Amniotic epithelial cell (primary cell): ENCODE results near the gene DAPK1.

Experiments
- DNase-seq: peaks from one replicate; pipeline ENCODE4 v3.0.0-alpha.2; 2010; ENCODE audit warnings: low read depth

The DAPK1 gene

DNA sequence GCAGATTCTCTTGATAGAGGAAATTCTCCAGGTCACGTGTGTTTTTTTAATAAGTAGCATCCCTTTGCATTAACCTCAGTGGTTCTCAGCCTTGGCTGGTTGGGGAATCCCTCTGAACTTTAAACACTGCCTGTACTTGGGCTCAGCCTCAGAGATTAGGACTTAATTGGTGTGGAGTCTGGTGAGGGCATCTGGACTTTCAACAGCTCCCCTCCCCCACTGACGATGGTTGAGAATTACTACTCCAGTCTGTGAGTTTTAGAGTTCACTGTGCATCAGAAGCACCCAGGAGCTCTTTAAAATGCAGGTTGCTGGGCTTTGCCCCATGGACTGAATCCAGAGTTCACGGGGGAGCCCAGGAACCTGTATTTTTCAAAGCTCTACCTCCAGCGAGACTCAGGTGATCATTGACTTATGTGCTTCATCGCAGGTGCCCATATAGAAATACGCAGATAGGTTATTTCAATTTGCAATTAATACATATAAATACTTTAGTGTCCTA is 71.4 kb downstream of the DAPK1 start:
- DNase-seq, result peak; percentile 39

- peak; percentile 78 for DNase-seq
These were observed 71.9 kb downstream of the DAPK1 start for GRCh38 chr9:87569518-87569917.

DNA sequence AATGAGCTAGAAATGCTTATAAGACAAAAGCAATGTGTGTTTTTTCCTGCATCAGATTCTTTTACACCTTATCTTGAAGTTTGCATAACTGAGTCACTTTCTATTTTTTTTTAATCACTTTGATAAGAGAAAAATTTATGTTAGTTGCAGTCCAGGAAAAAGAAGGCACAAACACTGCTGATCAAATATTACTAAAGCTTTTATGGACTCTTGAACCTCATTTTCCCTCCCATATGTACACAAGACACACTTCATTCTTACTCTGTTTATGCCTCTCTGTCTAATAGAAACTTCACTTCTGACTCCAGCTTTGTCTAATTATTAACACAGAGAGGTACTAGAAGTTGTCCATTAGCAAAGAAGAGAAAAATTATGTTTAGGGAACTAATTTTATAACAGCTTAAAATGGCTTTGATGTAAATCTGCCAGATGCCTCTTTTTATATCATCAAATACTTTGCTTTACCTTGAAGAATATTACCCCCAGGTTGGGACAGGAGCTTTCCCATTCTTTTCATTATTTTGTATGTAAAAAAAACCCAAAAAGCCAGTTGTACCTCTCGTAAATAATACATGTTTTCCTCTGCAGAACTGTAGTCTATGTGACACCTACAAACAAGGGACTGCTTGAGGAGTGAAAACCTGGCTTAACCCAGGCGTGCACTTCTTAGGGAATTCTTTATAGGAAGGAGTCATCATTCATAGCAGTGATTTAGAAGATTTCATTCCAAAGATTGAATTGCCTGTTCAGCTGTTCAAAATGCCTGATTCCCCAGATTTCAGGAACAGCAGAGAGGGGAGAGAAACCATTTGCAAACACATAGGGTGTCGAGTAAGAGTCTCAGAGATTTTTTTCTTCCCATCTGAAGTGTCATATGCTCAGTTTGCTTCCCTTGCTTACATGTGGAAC is 72.6 kb downstream of the DAPK1 start:
- DNase-seq, result peak; percentile 44

DNA sequence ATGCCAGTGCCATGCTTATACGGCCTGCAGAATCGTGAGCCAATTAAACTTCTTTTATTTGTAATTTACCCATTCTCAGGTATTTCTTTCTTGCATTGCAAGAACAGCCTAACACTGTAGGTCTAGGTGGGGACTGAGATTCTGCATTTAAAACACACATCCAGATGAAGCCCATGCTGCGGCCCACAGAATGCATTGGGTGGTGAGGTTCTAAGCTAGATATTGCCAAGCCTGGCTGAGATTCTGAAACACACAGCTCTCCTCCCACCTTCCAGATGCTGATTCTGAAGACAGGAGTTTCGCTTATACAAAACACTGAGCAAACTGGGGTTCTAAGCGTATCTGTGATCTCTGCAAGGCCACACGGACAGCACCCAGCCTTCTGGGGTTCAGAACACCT is 75.1 kb downstream of the DAPK1 start:
- DNase-seq, result no peak

DNA sequence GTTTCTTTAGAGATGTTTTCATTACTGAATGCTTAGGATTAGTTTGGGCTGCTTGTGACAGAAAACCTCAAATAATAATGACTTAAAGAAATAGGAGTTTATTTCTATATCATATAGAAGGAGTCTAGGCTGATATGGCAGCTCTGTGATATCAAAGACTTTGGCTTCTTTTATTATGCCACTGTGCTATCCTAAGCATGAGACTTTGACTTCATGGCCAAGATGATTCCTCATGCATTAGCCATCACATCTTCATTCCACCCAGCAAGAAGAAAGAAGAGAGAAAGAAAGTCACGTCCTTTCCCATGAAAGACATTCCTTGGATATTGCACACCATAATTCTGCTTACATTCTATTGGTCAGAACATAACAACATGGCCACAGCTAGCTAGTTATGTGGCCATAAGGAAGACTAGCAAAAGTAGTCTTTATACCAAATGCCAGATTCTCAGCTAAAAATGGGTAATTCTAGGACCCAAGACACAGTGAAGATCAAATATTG is 76.2 kb downstream of the DAPK1 start:
- no peak for DNase-seq

- no peak for DNase-seq
These were observed 80.1 kb downstream of the DAPK1 start for GRCh38 chr9:87577746-87578145.

GRCh38 chr9:87578625-87579024 is 81.0 kb downstream of the DAPK1 start:
- DNase-seq, result peak; percentile 90

GRCh38 chr9:87579781-87580541 is 82.3 kb downstream of the DAPK1 start:
- peak; percentile 66 for DNase-seq

DNA sequence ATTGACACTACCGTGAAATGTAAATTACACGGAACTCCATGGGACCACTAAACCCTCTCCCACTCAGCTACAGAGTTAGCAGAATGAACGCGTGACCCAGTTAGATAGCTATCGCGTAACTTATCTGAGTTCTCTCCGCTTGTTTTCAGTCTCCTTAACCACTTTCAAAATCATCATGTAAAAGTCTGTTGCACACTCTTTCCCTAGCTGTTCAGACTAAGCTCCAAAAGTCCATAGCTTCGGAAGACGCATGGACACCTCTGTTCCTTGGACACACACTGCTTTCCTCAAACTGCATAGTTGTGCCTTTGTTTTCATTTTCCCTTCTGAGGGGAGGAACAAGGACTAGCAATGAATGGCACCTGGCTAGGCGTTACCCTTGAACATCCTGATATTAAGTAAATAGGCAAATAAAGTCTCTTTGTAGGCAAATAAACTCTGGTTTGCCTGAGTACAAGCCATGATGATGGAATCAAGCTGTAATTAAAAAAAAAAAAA is 83.3 kb downstream of the DAPK1 start:
- DNase-seq, result no peak

DNA sequence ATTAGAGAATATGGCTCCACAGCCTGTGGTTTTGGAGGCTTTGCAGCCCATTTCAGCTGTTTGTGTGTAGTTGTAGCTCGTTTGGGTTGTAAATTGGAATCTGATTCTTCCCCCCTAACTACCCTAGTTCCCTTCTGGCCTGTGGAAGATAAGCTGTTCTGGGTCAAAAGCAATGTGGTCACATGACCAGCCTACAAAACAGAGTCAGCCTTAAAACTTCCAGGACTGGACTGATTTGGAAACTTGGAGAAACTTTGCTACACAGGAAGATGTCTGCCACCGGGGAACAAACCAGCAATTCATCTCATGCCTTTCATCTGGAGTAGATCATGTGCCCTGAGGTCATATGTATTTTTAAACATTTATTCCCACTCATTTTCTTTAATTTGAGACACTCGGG is 83.8 kb downstream of the DAPK1 start:
- peak; percentile 98 for DNase-seq

- DNase-seq, result peak; percentile 79
These were observed 84.4 kb downstream of the DAPK1 start for GRCh38 chr9:87581949-87582637.

DNA sequence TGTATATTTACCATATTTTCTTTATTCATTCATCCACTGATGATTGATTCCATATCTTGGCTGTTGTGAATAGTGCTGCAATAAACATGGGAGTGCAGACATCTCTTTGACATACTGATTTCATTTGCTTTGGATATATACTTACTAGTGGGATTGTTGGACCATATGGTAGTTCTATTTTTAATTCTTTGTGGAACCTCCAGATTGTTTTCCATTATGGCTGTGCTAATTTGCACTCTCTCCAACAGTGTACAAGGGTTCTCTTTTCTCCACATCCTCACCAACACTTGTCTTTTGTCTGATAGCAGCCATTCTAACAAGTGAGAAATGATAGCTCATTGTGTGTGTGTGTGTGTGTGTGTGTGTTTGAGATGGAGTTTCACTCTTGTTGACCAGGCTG is 86.7 kb downstream of the DAPK1 start:
- DNase-seq, result no peak

GRCh38 chr9:87585123-87585855 is 87.6 kb downstream of the DAPK1 start:
- no peak for DNase-seq

GRCh38 chr9:87586731-87587355 is 89.2 kb downstream of the DAPK1 start:
- DNase-seq, result no peak

DNA sequence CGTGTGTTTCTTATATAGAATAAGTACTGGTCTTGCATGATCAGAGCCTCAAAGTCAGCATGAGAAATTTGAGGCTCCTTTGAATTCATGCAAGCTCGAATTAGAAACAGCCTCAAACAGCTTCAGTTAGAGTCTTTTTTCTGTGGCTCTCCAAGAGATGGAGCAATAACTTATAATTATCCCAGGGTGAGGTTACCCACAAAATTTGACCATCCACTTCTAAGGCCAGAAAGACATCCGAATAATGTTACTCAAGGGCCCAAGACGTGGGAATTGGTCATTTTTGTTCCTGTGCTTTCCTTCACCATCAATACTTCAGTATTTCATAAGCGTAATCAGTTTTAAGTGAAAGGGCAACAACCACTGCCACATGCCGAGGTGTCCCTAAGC is 89.7 kb downstream of the DAPK1 start:
- no peak for DNase-seq

GRCh38 chr9:87587864-87588263 is 90.2 kb downstream of the DAPK1 start:
- DNase-seq, result no peak

DNA sequence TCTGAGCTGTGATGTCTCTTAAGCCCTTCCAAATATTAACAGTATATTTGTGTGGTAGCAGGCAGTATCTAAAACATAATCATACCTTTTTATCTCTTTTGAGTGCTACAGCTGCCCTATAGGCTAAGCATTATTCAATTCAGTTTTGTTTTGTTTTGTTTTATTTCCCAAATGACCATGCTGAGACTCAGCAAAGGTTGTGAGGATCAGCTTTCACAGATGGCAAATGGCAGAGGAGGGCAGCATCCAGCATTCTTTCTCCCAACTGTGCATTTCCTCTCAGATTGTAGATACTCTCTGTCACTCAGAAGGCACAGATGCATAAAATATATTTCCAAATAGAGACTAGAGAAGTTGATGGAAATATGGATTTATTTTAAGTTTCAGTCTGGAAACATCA is 90.7 kb downstream of the DAPK1 start:
- DNase-seq, result no peak

GRCh38 chr9:87590996-87591395 is 93.3 kb downstream of the DAPK1 start:
- no peak for DNase-seq

DNA sequence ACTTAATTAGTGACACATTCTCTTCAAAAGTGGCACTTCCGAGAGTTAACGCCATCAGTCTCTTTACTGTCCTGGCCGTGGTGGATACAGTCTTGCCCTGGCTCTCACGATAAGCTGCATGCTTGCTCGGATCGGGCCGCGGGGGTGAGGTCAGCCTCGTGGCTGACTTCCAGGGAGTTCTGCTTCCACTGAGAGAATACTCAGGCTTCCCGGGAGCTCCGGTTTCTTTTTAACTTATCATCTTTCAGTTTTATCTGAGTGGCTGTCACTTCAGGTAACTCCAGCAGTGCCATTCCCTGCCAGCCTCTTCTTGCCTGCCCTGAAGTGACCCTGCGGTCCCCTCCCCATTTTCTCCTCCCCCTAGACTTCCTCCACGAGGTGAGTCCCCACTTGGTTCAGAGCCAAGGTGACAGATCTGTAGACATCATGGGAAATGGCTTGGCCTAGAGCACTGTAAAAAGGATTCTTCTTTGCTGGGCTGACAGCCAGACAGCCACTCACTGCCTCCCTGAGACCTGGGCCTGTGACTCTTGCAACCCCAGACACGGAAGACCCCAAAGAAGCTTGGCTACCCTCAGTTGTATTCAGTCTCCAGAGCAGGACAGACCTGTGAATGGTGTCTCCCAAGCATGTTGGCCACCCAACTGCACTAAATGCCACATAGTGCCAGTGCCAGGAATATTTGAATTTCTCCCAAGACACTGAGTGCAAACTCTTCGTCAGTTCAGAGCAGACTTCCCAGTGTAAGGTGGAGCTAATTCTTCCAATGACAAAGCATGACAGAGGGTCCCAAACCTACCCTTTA is 95.1 kb downstream of the DAPK1 start:
- peak; percentile 81 for DNase-seq

- DNase-seq, result no peak
These were observed 95.8 kb downstream of the DAPK1 start for GRCh38 chr9:87593359-87593980.
